ENCODE results near the gene PARM1. TPM values are rescaled to one million over a fixed set of nuclear protein-coding genes. Genes with fewer than 3 reads are reported as not detected.

Gene PARM1
- polyA plus RNA-seq, 1 of the 3 experiments (the other 2 are of a cell fraction): not detected

DNA sequence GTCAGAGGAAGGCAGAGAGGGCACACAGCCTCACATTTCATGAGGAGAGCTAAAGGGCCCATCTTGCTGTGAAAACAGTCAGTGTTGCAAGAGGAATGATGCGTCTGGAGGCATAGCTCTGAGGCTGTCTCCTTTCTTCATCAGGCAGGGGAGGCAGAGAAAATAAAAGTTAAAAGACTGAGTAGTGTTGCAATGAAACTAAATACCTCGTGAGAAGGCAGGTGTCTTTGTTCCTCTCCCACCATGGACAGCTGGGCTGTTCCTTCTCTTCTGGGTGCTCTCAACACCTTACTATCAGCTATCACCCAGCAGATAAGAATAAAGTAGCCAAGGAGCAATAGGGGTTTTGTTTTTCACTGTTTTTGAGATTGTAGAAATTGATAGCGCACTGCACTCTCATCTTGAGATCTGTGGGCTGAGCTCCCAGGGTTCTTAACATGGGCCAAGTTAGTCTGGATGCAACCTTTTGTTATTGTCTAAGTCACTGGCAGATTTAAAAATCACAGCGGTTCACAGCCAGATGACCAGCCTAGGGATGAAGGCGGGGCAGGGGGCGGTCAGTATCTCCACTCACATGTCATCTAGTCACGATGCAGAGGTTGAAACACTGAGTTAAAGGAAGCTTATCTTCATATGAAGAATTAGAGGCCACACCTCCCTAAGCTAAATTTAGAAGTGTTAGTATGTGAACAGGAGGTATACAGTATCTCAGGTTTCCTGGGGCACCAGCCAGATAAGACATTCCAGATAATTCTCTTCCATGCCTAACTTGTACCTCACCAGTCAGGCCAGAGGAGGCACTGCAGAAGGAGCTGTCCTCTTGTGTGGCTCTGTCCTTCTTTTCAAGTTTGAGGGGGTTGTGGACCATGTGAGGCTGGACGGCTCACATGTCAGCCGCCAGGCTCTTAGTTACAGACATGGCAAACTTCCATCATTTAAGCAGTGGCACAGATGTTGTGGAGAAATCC lies 36.9 kb downstream of the PARM1 start:
- Histone ChIP-seq H3K4me1 (ENCODE audit: control insufficient read depth in 1 of 2, insufficient read depth in 2 of 2, low read depth in 1 of 2, low read length in 1 of 2) (peaks cover 0 to 11% of the 10 kb centered on the region in 2 experiments; a peak in 1 of 4 replicates), H3K79me2 (ENCODE audit: insufficient read depth) (no peaks in the 10 kb centered on the region), H3K9ac (no peak overlapping the region), H3K4me2 (no peak overlapping the region), H3K9me2 (no peaks in the 10 kb centered on the region), H2AFZ (ENCODE audit: low read depth) (no peak overlapping the region), H3K27ac (ENCODE audit: low read depth in 2 of 2, low read length in 1 of 2) (peak overlapping the region in 1 of 2 experiments; percentile 43; a peak in 2 of 4 replicates), H4K20me1 (ENCODE audit: insufficient read depth) (no peaks in the 10 kb centered on the region), H3K27me3 (ENCODE audit: insufficient read depth) (no peaks in the 10 kb centered on the region), H3K36me3 (replicated peaks in 1 of 2; ENCODE audit: control insufficient read depth in 1 of 2, insufficient read depth in 2 of 2, low read length in 1 of 2) (no peaks in the 10 kb centered on the region), H3K4me3 (ENCODE audit: low read depth in 2 of 2, low read length in 1 of 2) (no peak overlapping the region), H3K9me3 (no peaks in the 10 kb centered on the region), H3F3A (replicated peaks; ENCODE audit: insufficient read depth) (no peaks in the 10 kb centered on the region)
- DNase-seq: peak; percentile 20
- CTCF ChIA-PET: interaction anchor here (0.7 to 1.3 kb wide), 3 partner anchors 14 to 39 kb away, joined by 3 to 5 read pairs (median 4); no protein-coding TSS in a partner anchor
- POLR2A ChIA-PET: no interaction called here
- WGBS (ENCODE audit: low lambda C conversion rate): 11% methylated on average over 9 of the region's 9 CpGs
- no peak for TF ChIP-seq SIN3A (IDR thresholded peaks at IDR 0.05; ENCODE audit: borderline replicate concordance, low read depth, low read length)
- TF ChIP-seq, protein P1, sequence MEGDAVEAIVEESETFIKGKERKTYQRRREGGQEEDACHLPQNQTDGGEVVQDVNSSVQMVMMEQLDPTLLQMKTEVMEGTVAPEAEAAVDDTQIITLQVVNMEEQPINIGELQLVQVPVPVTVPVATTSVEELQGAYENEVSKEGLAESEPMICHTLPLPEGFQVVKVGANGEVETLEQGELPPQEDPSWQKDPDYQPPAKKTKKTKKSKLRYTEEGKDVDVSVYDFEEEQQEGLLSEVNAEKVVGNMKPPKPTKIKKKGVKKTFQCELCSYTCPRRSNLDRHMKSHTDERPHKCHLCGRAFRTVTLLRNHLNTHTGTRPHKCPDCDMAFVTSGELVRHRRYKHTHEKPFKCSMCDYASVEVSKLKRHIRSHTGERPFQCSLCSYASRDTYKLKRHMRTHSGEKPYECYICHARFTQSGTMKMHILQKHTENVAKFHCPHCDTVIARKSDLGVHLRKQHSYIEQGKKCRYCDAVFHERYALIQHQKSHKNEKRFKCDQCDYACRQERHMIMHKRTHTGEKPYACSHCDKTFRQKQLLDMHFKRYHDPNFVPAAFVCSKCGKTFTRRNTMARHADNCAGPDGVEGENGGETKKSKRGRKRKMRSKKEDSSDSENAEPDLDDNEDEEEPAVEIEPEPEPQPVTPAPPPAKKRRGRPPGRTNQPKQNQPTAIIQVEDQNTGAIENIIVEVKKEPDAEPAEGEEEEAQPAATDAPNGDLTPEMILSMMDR (IDR thresholded peaks at IDR 0.05): peak; percentile 20
- peak; percentile 52; the same call in 1 of the 2 replicates for TF ChIP-seq MXI1 (IDR thresholded peaks at IDR 0.05; ENCODE audit: low read depth, low read length)

DNA sequence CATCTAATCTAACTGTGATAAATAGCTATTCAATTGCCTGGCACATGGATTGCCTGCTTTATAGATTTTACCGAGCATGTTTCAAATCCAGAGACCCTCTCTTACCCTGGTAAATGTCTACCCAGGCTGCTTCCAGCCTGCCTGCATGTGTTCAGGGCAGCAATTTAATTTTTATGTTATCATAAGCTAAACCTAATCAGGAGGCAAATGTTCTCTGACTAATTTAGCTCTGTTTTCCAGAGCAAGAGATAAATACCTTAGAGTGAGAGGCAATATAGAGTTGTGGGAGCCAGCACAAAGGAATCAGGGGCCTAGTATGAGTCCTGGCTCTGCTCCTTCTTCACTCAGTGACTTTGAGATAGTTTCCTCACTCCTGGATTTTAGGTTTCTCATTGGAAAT lies 37.7 kb downstream of the PARM1 start:
- TF ChIP-seq GATA2 (CRISPR knock-in tag; IDR thresholded peaks at IDR 0.05) (peak; percentile 58), RCOR1 (IDR thresholded peaks at IDR 0.05; ENCODE audit: low read length) (peak; percentile 58; the same call in 1 of the 2 replicates), EP300 (IDR thresholded peaks at IDR 0.05; ENCODE audit: borderline replicate concordance in 1 of 2, low read depth in 1 of 2, low read length in 1 of 2) (peak in 1 of 2 experiments; percentile 4; a peak in 1 of 4 replicates), SMC3 (IDR thresholded peaks at IDR 0.05; ENCODE audit: low read depth, low read length) (no peak), MXI1 (IDR thresholded peaks at IDR 0.05; ENCODE audit: low read depth, low read length) (0 out of 2 replicates have a peak, but pooled peaks have one; percentile 22)
- H3K9ac ChIP-seq: no peak overlapping the region
- POLR2A ChIA-PET: no interaction called here
- no peaks in the 10 kb centered on the region for H3K9me2 ChIP-seq
- H3K4me3 ChIP-seq (ENCODE audit: low read depth in 2 of 2, low read length in 1 of 2): no peak overlapping the region
- H3K36me3 ChIP-seq (replicated peaks in 1 of 2; ENCODE audit: control insufficient read depth in 1 of 2, insufficient read depth in 2 of 2, low read length in 1 of 2): no peaks in the 10 kb centered on the region
- H3K27ac ChIP-seq (ENCODE audit: low read depth in 2 of 2, low read length in 1 of 2): peak overlapping the region in 1 of 2 experiments; percentile 43; a peak in 2 of 4 replicates
- CTCF ChIA-PET: interaction anchor here (0.7 to 1.3 kb wide), 3 partner anchors 15 to 40 kb away, joined by 3 to 5 read pairs (median 4); no protein-coding TSS in a partner anchor
- no peaks in the 10 kb centered on the region for H3K79me2 ChIP-seq (ENCODE audit: insufficient read depth)
- no peaks in the 10 kb centered on the region for H3K9me3 ChIP-seq
- peak; percentile 2 for DNase-seq
- H3K27me3 ChIP-seq (ENCODE audit: insufficient read depth): no peaks in the 10 kb centered on the region
- no peak overlapping the region for H3K4me2 ChIP-seq
- no peak overlapping the region for H2AFZ ChIP-seq (ENCODE audit: low read depth)
- WGBS (ENCODE audit: low lambda C conversion rate): 17% methylated on average over 1 of the region's 1 CpG
- no peaks in the 10 kb centered on the region for H4K20me1 ChIP-seq (ENCODE audit: insufficient read depth)
- peaks cover 0 to 11% of the 10 kb centered on the region in 2 experiments; a peak in 1 of 4 replicates for H3K4me1 ChIP-seq (ENCODE audit: control insufficient read depth in 1 of 2, insufficient read depth in 2 of 2, low read depth in 1 of 2, low read length in 1 of 2)
- H3F3A ChIP-seq (replicated peaks; ENCODE audit: insufficient read depth): no peaks in the 10 kb centered on the region
